Thyroid gland (tissue), 4 donors: ENCODE data around the gene ZNF586.

Experiments
- POLR2A ChIP-seq, 2 donors: fragments of 450-650 bp; IDR thresholded peaks; one replicate each; pipeline ENCODE4 v1.6.1; 2017; ENCODE audit warnings: antibody characterized with exemption in 2 of 2, mild to moderate bottlenecking in 2 of 2, moderate library complexity in 1 of 2
- TF ChIP-seq, protein P1 (sequence below), 6 experiments: fragments of 200-600 bp in 3 of 6; fragments of 450-650 bp in 3 of 6; sonication (generic) in 3 of 6; IDR thresholded peaks; one replicate each; pipeline ENCODE4 v1.5.1; 2016 to 2019; ENCODE audit warnings: antibody characterized with exemption in 6 of 6, mild to moderate bottlenecking in 2 of 6, inconsistent platforms in 1 of 6, moderate library complexity in 1 of 6

GRCh38 chr19:57813919-57814504 lies 44.5 kb downstream of the ZNF586 start:
- TF ChIP-seq, protein P1, sequence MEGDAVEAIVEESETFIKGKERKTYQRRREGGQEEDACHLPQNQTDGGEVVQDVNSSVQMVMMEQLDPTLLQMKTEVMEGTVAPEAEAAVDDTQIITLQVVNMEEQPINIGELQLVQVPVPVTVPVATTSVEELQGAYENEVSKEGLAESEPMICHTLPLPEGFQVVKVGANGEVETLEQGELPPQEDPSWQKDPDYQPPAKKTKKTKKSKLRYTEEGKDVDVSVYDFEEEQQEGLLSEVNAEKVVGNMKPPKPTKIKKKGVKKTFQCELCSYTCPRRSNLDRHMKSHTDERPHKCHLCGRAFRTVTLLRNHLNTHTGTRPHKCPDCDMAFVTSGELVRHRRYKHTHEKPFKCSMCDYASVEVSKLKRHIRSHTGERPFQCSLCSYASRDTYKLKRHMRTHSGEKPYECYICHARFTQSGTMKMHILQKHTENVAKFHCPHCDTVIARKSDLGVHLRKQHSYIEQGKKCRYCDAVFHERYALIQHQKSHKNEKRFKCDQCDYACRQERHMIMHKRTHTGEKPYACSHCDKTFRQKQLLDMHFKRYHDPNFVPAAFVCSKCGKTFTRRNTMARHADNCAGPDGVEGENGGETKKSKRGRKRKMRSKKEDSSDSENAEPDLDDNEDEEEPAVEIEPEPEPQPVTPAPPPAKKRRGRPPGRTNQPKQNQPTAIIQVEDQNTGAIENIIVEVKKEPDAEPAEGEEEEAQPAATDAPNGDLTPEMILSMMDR (IDR thresholded peaks at IDR 0.05), result no peak
- no peak for TF ChIP-seq POLR2A (IDR thresholded peaks at IDR 0.05)
